CD4-positive, alpha-beta T cell (primary cell): ENCODE data around the gene MIEN1. TPM values are rescaled to one million over a fixed set of nuclear protein-coding genes. Genes with fewer than 3 reads are reported as not detected.
A peak's percentile ranks its signal among the peaks of the same experiment; 100 is the strongest.

Experiments used
- ATAC-seq: fragments of 200-7000 bp; cut with Tn5 transposase; one replicate; pipeline ENCODE4 v1.10.0; 2022; ENCODE audit warnings: mild to moderate bottlenecking; ENCODE audit not compliant: poor library complexity
- CTCF ChIA-PET: fragments of 350-600 bp; sonication (Branson Sonifier 250); formaldehyde crosslinking; loops from one replicate; lab custom pipeline; 2021; ENCODE audit warnings: antibody characterized with exemption, inconsistent platforms; lab: Charles Lee
- POLR2A ChIA-PET: fragments of 350-600 bp; sonication (Branson Sonifier 250); formaldehyde crosslinking; loops from one replicate; lab custom pipeline; 2021; ENCODE audit warnings: antibody characterized with exemption, inconsistent platforms; lab: Charles Lee
- DNase-seq, 14 experiments: peaks; one replicate each; pipeline ENCODE4 v3.0.0-alpha.2; 2013 to 2020; ENCODE audit warnings: mixed read lengths in 2 of 14
- H3K27ac ChIP-seq, 2 donors: one replicate each; pipeline versions ENCODE4 v1.5.1 to v1.7.0; 2013; ENCODE audit warnings: low read length in 2 of 2, low read depth in 1 of 2, mild to moderate bottlenecking in 1 of 2
- H3K27me3 ChIP-seq, 2 experiments: 1 replicate in 1 of 2; 2 replicates in 1 of 2; pipeline versions ENCODE4 v1.6.1 to v1.7.0; 2013; ENCODE audit warnings: low read length in 2 of 2, control low read depth in 1 of 2, mild to moderate bottlenecking in 1 of 2, moderate library complexity in 1 of 2; ENCODE audit not compliant: insufficient read depth in 2 of 2, control insufficient read depth in 1 of 2
- H3K36me3 ChIP-seq: one replicate; pipeline ENCODE4 v1.6.1; 2013; ENCODE audit warnings: low read length, control low read depth; ENCODE audit not compliant: insufficient read depth
- H3K4me1 ChIP-seq: one replicate; pipeline ENCODE4 v1.6.1; 2013; ENCODE audit warnings: low read length, control low read depth; ENCODE audit not compliant: insufficient read depth
- H3K4me3 ChIP-seq: one replicate; pipeline ENCODE4 v1.5.1; 2013; ENCODE audit warnings: mild to moderate bottlenecking, low read length, moderate library complexity
- H3K9me3 ChIP-seq, 2 experiments: 1 replicate in 1 of 2; 2 replicates in 1 of 2; pipeline versions ENCODE4 v1.6.1 to v1.7.0; 2013; ENCODE audit warnings: low read length in 2 of 2, mild to moderate bottlenecking in 2 of 2, control low read depth in 1 of 2, moderate library complexity in 1 of 2; ENCODE audit not compliant: control insufficient read depth in 1 of 2, insufficient read depth in 1 of 2
- H3K27ac Mint-ChIP-seq: one replicate; pipeline ENCODE4 v1.8.0; 2020; ENCODE audit warnings: mixed read lengths
- H3K27me3 Mint-ChIP-seq: one replicate; pipeline ENCODE4 v1.8.0; 2021; ENCODE audit warnings: mixed read lengths
- H3K36me3 Mint-ChIP-seq: one replicate; pipeline ENCODE4 v1.8.0; 2021; ENCODE audit warnings: low read depth, mixed read lengths
- H3K4me1 Mint-ChIP-seq: one replicate; pipeline ENCODE4 v1.8.0; 2021; ENCODE audit warnings: low read depth, mixed read lengths
- H3K4me3 Mint-ChIP-seq: one replicate; pipeline ENCODE4 v1.8.0; 2020; ENCODE audit warnings: mild to moderate bottlenecking, mixed read lengths
- H3K9me3 Mint-ChIP-seq: one replicate; pipeline ENCODE4 v1.8.0; 2020; ENCODE audit warnings: mixed read lengths
- CTCF ChIP-seq: fragments of 200-600 bp; IDR thresholded peaks from one replicate; pipeline ENCODE4 v1.8.0; 2022; ENCODE audit warnings: antibody characterized with exemption, mild to moderate bottlenecking
- intact Hi-C, 2 experiments: fragments of 100-400 bp; cut with DNase I in 1 of 2; cut with micrococcal nuclease in 1 of 2; formaldehyde crosslinking; loops; one replicate each; pipeline versions ENCODE4 v1.15.1 to v1.9.0; 2023 to 2025; cut with DNase I, micrococcal nuclease
- total RNA-seq, 174 experiments: library from RNA in 2 of 174; stranded (reverse) in 2 of 174; gene quantifications; one replicate each; pipeline ENCODE4 v1.2.3 and lab custom pipeline; 2021 to 2026

MIEN1 gene
- total RNA-seq, 2 experiments from 2014 or later: 31.5 to 32.3 TPM

- peak within 1 kb of the TSS; percentile 100 for H3K4me3 Mint-ChIP-seq
- peaks cover 22% of the 10 kb centered on the region for H3K36me3 ChIP-seq
- intact Hi-C loops: loop anchor here (1.0 to 5.0 kb wide), 6 partner anchors 41 to 293 kb away; partner anchors contain the start of genes MIEN1 (in 1 of the 2), PSMD3 (in 1 of the 2) and STARD3 (in 1 of the 2)
Measured at GRCh38 chr17:39687546-39688474, 42.5 kb downstream of the MIEN1 start, which contains the start of gene PGAP3. Gene PGAP3, minus strand, starts transcription at chr17:39688057. Its CDS starts 43 bp downstream, at chr17:39688014.

DNA sequence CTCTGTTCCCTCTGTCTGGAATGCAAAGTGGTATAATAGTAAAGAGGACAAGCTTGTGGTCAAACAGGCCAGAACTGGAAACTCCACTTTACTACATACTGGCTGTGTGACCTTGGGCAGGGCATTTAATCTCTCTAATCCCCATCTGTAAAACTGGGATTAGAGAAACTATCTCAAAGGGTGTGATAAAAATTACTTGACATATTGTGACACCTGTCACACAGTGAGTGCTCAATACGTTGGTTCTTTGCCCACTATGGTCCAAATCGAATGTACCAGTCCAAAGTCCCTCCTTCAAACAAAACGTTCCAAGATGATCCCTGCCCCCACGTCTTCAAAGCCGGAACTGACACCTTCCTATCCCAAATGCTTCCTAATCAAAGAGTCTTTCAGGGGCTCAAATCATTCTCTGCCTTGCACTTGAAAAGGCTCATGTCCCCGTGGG is 43.2 kb downstream of the MIEN1 start:
- no peaks in the 10 kb centered on the region for H3K27me3 ChIP-seq
- H3K4me1 ChIP-seq: peaks cover 19% of the 10 kb centered on the region
- H3K4me1 Mint-ChIP-seq: peaks cover 31% of the 10 kb centered on the region
- POLR2A ChIA-PET: interaction anchor here (1.0 to 2.1 kb wide), 10 partner anchors 10 to 531 kb away, joined by 3 to 23 read pairs (median 4); partner anchors contain the start of genes MIEN1 and PNMT
- H3K36me3 ChIP-seq: peaks cover 22% of the 10 kb centered on the region
- intact Hi-C loops: loop anchor here (2.0 to 5.0 kb wide), 5 partner anchors 42 to 294 kb away; partner anchors contain the start of genes PSMD3 (in 1 of the 2) and STARD3 (in 1 of the 2)
- no peak for TF ChIP-seq CTCF
- H3K27ac Mint-ChIP-seq: peak overlapping the region; percentile 98
- H3K9me3 ChIP-seq: no peaks in the 10 kb centered on the region
- ATAC-seq (no peak), DNase-seq (no peak)
- H3K4me3 Mint-ChIP-seq: peak overlapping the region; percentile 100
- CTCF ChIA-PET: interaction anchor here (1.4 to 2.5 kb wide), 4 partner anchors 10 to 66 kb away, joined by 3 to 10 read pairs (median 4); partner anchors contain the start of gene PNMT
- H3K27me3 Mint-ChIP-seq: no peaks in the 10 kb centered on the region
- peak overlapping the region; percentile 74 for H3K4me3 ChIP-seq
- no peak overlapping the region for H3K27ac ChIP-seq
- H3K9me3 Mint-ChIP-seq: no peaks in the 10 kb centered on the region
- H3K36me3 Mint-ChIP-seq: peaks cover 56% of the 10 kb centered on the region

More at GRCh38 chr17:39687546-39688474, 42.5 kb downstream of the MIEN1 start, which contains the start of gene PGAP3:
- peak; percentile 87 for ATAC-seq
- Mint-ChIP-seq H3K4me1 (peaks cover 31% of the 10 kb centered on the region), H3K27ac (peak within 1 kb of the TSS; percentile 98), H3K9me3 (no peaks in the 10 kb centered on the region), H3K36me3 (peaks cover 49% of the 10 kb centered on the region), H3K27me3 (no peaks in the 10 kb centered on the region)
- H3K27ac ChIP-seq: peak within 1 kb of the TSS; percentile 83
- TF ChIP-seq CTCF: no peak
- H3K27me3 ChIP-seq: no peaks in the 10 kb centered on the region
- H3K4me1 ChIP-seq: peaks cover 19% of the 10 kb centered on the region
- CTCF ChIA-PET: interaction anchor here (0.5 to 2.5 kb wide), 9 partner anchors 8 to 524 kb away, joined by 3 to 10 read pairs (median 4); partner anchors contain the start of genes MIEN1, PNMT and TCAP
- POLR2A ChIA-PET: interaction anchor here (0.6 to 2.1 kb wide), 19 partner anchors 10 to 531 kb away, joined by 3 to 23 read pairs (median 3); partner anchors contain the start of genes MIEN1, PNMT and RPL19
- H3K9me3 ChIP-seq: no peaks in the 10 kb centered on the region
- peak within 1 kb of the TSS; percentile 74 for H3K4me3 ChIP-seq
- DNase-seq: peak; percentile 66 to 91 (median 74)
